ENCODE measurements around the gene ZNF512. TPM values are rescaled to one million over a fixed set of nuclear protein-coding genes. Genes with fewer than 3 reads are reported as not detected.

ZNF512 gene
- total and polyA plus RNA-seq, 2 of the 13 experiments (the other 11 are each of a cell fraction or from before 2014, with no cell fraction given): 29.8 to 31.0 TPM

DNA sequence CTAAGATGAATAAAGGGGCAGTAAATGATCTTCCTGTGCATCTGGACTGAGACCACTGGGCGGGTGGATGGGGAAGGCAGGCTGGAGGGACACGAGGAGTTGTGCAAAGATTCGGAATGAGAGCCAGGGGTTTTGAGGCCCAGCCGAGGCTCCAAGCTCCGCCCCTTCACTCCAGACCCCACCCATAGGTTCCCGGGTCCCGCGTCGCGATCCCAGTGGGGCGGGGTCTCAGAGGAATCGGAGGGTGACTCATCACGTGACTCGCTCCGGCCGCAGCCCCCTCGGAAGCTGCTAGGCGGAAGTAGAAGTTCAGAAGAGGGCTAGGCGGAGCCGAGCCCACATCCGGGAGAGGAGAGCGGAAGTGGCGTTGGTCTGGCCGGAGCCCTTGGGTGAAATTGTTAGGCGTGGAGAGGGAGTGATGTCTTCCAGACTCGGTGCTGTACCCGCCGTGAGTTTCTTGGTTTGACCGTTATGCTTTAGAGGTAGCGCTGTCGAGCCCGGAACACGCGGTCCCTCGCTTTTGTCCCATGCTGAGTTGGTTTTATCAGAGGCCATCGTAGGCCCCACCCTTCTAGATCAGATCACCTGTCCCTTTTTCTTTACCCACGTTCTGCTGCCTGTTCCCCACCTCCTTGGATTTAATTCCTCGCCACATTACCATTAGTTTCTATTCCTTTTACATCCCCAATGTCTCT lies at the start of gene ZNF512 (continued):
- TF ChIP-seq, protein P1, sequence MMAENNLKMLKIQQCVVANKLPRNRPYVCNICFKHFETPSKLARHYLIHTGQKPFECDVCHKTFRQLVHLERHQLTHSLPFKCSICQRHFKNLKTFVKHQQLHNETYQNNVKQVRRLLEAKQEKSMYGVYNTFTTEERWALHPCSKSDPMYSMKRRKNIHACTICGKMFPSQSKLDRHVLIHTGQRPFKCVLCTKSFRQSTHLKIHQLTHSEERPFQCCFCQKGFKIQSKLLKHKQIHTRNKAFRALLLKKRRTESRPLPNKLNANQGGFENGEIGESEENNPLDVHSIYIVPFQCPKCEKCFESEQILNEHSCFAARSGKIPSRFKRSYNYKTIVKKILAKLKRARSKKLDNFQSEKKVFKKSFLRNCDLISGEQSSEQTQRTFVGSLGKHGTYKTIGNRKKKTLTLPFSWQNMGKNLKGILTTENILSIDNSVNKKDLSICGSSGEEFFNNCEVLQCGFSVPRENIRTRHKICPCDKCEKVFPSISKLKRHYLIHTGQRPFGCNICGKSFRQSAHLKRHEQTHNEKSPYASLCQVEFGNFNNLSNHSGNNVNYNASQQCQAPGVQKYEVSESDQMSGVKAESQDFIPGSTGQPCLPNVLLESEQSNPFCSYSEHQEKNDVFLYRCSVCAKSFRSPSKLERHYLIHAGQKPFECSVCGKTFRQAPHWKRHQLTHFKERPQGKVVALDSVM (CRISPR knock-in tag; IDR thresholded peaks at IDR 0.05): peak; percentile 48; the same call in 1 of the 2 replicates
- TF ChIP-seq MTF1 (CRISPR knock-in tag; IDR thresholded peaks at IDR 0.05) (no peak), SYNCRIP (IDR thresholded peaks at IDR 0.05; ENCODE audit: insufficient read depth, low read depth, low read length) (no peak), ZFP36L2 (CRISPR knock-in tag; IDR thresholded peaks at IDR 0.05) (no peak), SMC3 (IDR thresholded peaks at IDR 0.05; ENCODE audit: low read length) (no peak), IKZF1 (IDR thresholded peaks at IDR 0.05) (no peak), ZNF143 (CRISPR knock-in tag; IDR thresholded peaks at IDR 0.05) (no peak; the same call in 1 of the 2 replicates), ZZZ3 (CRISPR knock-in tag; IDR thresholded peaks at IDR 0.05; ENCODE audit: borderline replicate concordance) (peak; percentile 36; the same call in 1 of the 2 replicates), ZNF431 (CRISPR knock-in tag; IDR thresholded peaks at IDR 0.05; ENCODE audit: borderline replicate concordance, low read depth) (peak; percentile 9; the same call in 1 of the 2 replicates), ZNF296 (CRISPR knock-in tag; conservative IDR thresholded peaks at IDR 0.05) (no peak), NR2C2 (CRISPR knock-in tag; IDR thresholded peaks at IDR 0.05; ENCODE audit: borderline replicate concordance) (peak; percentile 83; the same call in 1 of the 2 replicates), KDM6A (CRISPR knock-in tag; IDR thresholded peaks at IDR 0.05; ENCODE audit: low read depth) (no peak), TAF1 (CRISPR knock-in tag; IDR thresholded peaks at IDR 0.05) (peak; percentile 98), SOX6 (IDR thresholded peaks at IDR 0.05) (no peak), SOX6 (CRISPR knock-in tag; IDR thresholded peaks at IDR 0.05) (peak; percentile 57; the same call in 1 of the 2 replicates), NR1H2 (CRISPR knock-in tag; IDR thresholded peaks at IDR 0.05; ENCODE audit: borderline replicate concordance, low read depth) (no peak), MIER2 (CRISPR knock-in tag; IDR thresholded peaks at IDR 0.05) (no peak; the same call in 1 of the 2 replicates)
- TF ChIP-seq, protein P2, sequence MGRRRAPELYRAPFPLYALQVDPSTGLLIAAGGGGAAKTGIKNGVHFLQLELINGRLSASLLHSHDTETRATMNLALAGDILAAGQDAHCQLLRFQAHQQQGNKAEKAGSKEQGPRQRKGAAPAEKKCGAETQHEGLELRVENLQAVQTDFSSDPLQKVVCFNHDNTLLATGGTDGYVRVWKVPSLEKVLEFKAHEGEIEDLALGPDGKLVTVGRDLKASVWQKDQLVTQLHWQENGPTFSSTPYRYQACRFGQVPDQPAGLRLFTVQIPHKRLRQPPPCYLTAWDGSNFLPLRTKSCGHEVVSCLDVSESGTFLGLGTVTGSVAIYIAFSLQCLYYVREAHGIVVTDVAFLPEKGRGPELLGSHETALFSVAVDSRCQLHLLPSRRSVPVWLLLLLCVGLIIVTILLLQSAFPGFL (CRISPR knock-in tag; IDR thresholded peaks at IDR 0.05): no peak
- TF ChIP-seq, protein P3, sequence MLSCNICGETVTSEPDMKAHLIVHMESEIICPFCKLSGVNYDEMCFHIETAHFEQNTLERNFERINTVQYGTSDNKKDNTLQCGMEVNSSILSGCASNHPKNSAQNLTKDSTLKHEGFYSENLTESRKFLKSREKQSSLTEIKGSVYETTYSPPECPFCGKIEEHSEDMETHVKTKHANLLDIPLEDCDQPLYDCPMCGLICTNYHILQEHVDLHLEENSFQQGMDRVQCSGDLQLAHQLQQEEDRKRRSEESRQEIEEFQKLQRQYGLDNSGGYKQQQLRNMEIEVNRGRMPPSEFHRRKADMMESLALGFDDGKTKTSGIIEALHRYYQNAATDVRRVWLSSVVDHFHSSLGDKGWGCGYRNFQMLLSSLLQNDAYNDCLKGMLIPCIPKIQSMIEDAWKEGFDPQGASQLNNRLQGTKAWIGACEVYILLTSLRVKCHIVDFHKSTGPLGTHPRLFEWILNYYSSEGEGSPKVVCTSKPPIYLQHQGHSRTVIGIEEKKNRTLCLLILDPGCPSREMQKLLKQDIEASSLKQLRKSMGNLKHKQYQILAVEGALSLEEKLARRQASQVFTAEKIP (CRISPR knock-in tag; IDR thresholded peaks at IDR 0.05; ENCODE audit: borderline replicate concordance): no peak
- TF ChIP-seq, protein P4, sequence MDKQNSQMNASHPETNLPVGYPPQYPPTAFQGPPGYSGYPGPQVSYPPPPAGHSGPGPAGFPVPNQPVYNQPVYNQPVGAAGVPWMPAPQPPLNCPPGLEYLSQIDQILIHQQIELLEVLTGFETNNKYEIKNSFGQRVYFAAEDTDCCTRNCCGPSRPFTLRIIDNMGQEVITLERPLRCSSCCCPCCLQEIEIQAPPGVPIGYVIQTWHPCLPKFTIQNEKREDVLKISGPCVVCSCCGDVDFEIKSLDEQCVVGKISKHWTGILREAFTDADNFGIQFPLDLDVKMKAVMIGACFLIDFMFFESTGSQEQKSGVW (CRISPR knock-in tag; IDR thresholded peaks at IDR 0.05; ENCODE audit: borderline replicate concordance): no peak
- TF ChIP-seq, protein P5, sequence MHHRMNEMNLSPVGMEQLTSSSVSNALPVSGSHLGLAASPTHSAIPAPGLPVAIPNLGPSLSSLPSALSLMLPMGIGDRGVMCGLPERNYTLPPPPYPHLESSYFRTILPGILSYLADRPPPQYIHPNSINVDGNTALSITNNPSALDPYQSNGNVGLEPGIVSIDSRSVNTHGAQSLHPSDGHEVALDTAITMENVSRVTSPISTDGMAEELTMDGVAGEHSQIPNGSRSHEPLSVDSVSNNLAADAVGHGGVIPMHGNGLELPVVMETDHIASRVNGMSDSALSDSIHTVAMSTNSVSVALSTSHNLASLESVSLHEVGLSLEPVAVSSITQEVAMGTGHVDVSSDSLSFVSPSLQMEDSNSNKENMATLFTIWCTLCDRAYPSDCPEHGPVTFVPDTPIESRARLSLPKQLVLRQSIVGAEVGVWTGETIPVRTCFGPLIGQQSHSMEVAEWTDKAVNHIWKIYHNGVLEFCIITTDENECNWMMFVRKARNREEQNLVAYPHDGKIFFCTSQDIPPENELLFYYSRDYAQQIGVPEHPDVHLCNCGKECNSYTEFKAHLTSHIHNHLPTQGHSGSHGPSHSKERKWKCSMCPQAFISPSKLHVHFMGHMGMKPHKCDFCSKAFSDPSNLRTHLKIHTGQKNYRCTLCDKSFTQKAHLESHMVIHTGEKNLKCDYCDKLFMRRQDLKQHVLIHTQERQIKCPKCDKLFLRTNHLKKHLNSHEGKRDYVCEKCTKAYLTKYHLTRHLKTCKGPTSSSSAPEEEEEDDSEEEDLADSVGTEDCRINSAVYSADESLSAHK (CRISPR knock-in tag; IDR thresholded peaks at IDR 0.05; ENCODE audit: borderline replicate concordance): no peak
- TF ChIP-seq, protein P6, sequence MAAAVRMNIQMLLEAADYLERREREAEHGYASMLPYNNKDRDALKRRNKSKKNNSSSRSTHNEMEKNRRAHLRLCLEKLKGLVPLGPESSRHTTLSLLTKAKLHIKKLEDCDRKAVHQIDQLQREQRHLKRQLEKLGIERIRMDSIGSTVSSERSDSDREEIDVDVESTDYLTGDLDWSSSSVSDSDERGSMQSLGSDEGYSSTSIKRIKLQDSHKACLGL (CRISPR knock-in tag; IDR thresholded peaks at IDR 0.05): peak; percentile 69
